Effector memory CD4-positive, alpha-beta T cell (primary cell): ENCODE results near the gene CDK11B.
"Not testable (repeated sequence)": the region's sequence is repeated elsewhere in the genome, so short reads cannot be mapped to it uniquely, and the experiment has no call there.

Source experiments
- DNase-seq, 3 donors: peaks; one replicate each; pipeline ENCODE4 v3.0.0-alpha.2; 2020
- H3K27ac ChIP-seq: 2 replicates; pipeline ENCODE4 v1.7.0; 2013; ENCODE audit warnings: mild to moderate bottlenecking, low read length, moderate library complexity; ENCODE audit not compliant: insufficient read depth, poor library complexity, severe bottlenecking
- H3K27me3 ChIP-seq: replicated peaks from 2 replicates; pipeline ENCODE4 v1.7.0; 2013; ENCODE audit warnings: mild to moderate bottlenecking, low read length; ENCODE audit not compliant: insufficient read depth, control insufficient read depth, poor library complexity, severe bottlenecking
- H3K36me3 ChIP-seq: 2 replicates; pipeline ENCODE4 v1.7.0; 2013; ENCODE audit warnings: mild to moderate bottlenecking, low read length, moderate library complexity; ENCODE audit not compliant: control insufficient read depth, insufficient read depth
- H3K4me1 ChIP-seq: 2 replicates; pipeline ENCODE4 v1.7.0; 2013; ENCODE audit warnings: low read length, mild to moderate bottlenecking; ENCODE audit not compliant: control insufficient read depth, insufficient read depth, poor library complexity, severe bottlenecking
- H3K4me3 ChIP-seq: 2 replicates; pipeline ENCODE4 v1.7.0; 2013; ENCODE audit warnings: low read length, low read depth, mild to moderate bottlenecking; ENCODE audit not compliant: insufficient read depth, poor library complexity, severe bottlenecking
- H3K9me3 ChIP-seq: 2 replicates; pipeline ENCODE4 v1.7.0; 2013; ENCODE audit warnings: mild to moderate bottlenecking, low read length, moderate library complexity; ENCODE audit not compliant: control insufficient read depth
- total RNA-seq, 3 donors: gene quantifications; one replicate each; lab custom pipeline; 2026; lab: John Stamatoyannopoulos, UW

Gene CDK11B
- 58.8 to 64.7 (median 61.2) reads per million in 3 donors for total RNA-seq

GRCh38 chr1:1658583-1659549, at the start of gene CDK11B:
Gene CDK11B (minus strand): TSS chr1:1659004. CDS start chr1:1657485, 1,519 bp downstream.
- H3K9me3 ChIP-seq, H3K4me1 ChIP-seq, H3K27me3 ChIP-seq: not testable (repeated sequence)
- Histone ChIP-seq H3K36me3 (peaks cover 27% of the 10 kb centered on the region), H3K27ac (peak within 1 kb of the TSS; percentile 74), H3K4me3 (peak within 1 kb of the TSS; percentile 77)
- peak; percentile 95 to 97 (median 95) for DNase-seq

GRCh38 chr1:1707897-1708296, 49.1 kb upstream of the CDK11B start:
- H3K4me3 ChIP-seq, H3K4me1 ChIP-seq, H3K9me3 ChIP-seq, DNase-seq, H3K27ac ChIP-seq, H3K27me3 ChIP-seq: not testable (repeated sequence)
- peaks cover 12% of the 10 kb centered on the region for H3K36me3 ChIP-seq

GRCh38 chr1:1707241-1707640, 48.4 kb upstream of the CDK11B start:
- not testable (repeated sequence) for H3K9me3 ChIP-seq

GRCh38 chr1:1705623-1706022, 46.8 kb upstream of the CDK11B start:
- not testable (repeated sequence) for H3K27me3 ChIP-seq, H3K4me3 ChIP-seq, H3K27ac ChIP-seq, H3K4me1 ChIP-seq, DNase-seq, H3K9me3 ChIP-seq
- peaks cover 12% of the 10 kb centered on the region for H3K36me3 ChIP-seq

More at GRCh38 chr1:1707241-1707640, 48.4 kb upstream of the CDK11B start:
- H3K4me3 ChIP-seq, DNase-seq, H3K27me3 ChIP-seq, H3K27ac ChIP-seq, H3K4me1 ChIP-seq: not testable (repeated sequence)
- peaks cover 12% of the 10 kb centered on the region for H3K36me3 ChIP-seq

- H3K36me3 ChIP-seq, result peaks cover 12% of the 10 kb centered on the region
- H3K27ac ChIP-seq, H3K4me3 ChIP-seq, H3K9me3 ChIP-seq, H3K27me3 ChIP-seq, H3K4me1 ChIP-seq, DNase-seq: not testable (repeated sequence)
Measured at GRCh38 chr1:1704284-1704957, 45.6 kb upstream of the CDK11B start.

- Histone ChIP-seq H3K27me3 (no peaks in the 10 kb centered on the region), H3K4me1 (no peaks in the 10 kb centered on the region), H3K9me3 (no peaks in the 10 kb centered on the region), H3K36me3 (peaks cover 12% of the 10 kb centered on the region), H3K4me3 (no peak overlapping the region), H3K27ac (no peak overlapping the region)
- no peak for DNase-seq
Measured at GRCh38 chr1:1703796-1704195, 45.0 kb upstream of the CDK11B start.

GRCh38 chr1:1702506-1702905, 43.7 kb upstream of the CDK11B start:
- not testable (repeated sequence) for H3K27me3 ChIP-seq, H3K9me3 ChIP-seq, H3K4me1 ChIP-seq, H3K4me3 ChIP-seq, DNase-seq, H3K27ac ChIP-seq
- peaks cover 12% of the 10 kb centered on the region for H3K36me3 ChIP-seq

- not testable (repeated sequence) for H3K4me1 ChIP-seq, H3K4me3 ChIP-seq, H3K9me3 ChIP-seq, H3K27ac ChIP-seq, H3K27me3 ChIP-seq, DNase-seq
- peaks cover 12% of the 10 kb centered on the region for H3K36me3 ChIP-seq
Measured at GRCh38 chr1:1700557-1700956, 41.8 kb upstream of the CDK11B start.

GRCh38 chr1:1700067-1700466, 41.3 kb upstream of the CDK11B start:
- H3K36me3 ChIP-seq, result peaks cover 12% of the 10 kb centered on the region
- H3K4me3 ChIP-seq, DNase-seq, H3K27ac ChIP-seq, H3K9me3 ChIP-seq, H3K4me1 ChIP-seq, H3K27me3 ChIP-seq: not testable (repeated sequence)

GRCh38 chr1:1699061-1699460, 40.3 kb upstream of the CDK11B start:
- not testable (repeated sequence) for DNase-seq, H3K4me3 ChIP-seq

More at GRCh38 chr1:1699061-1699460, 40.3 kb upstream of the CDK11B start:
- H3K27me3 ChIP-seq, H3K27ac ChIP-seq, H3K9me3 ChIP-seq, H3K4me1 ChIP-seq, H3K36me3 ChIP-seq: not testable (repeated sequence)
